GM18526 (cell line): ENCODE results near the gene AZU1.

Experiments used
- POLR2A ChIP-seq: IDR thresholded peaks from 3 replicates; pipeline ENCODE4 v1.6.1; 2011; ENCODE audit not compliant: insufficient read length; ENCODE audit errors: extremely low read depth

Gene AZU1

GRCh38 chr19:827710-828321, at the start of gene AZU1:
Gene AZU1, plus strand, starts transcription at chr19:827837. Its CDS starts 10 bp downstream, at chr19:827847.
- TF ChIP-seq POLR2A = no peak

DNA sequence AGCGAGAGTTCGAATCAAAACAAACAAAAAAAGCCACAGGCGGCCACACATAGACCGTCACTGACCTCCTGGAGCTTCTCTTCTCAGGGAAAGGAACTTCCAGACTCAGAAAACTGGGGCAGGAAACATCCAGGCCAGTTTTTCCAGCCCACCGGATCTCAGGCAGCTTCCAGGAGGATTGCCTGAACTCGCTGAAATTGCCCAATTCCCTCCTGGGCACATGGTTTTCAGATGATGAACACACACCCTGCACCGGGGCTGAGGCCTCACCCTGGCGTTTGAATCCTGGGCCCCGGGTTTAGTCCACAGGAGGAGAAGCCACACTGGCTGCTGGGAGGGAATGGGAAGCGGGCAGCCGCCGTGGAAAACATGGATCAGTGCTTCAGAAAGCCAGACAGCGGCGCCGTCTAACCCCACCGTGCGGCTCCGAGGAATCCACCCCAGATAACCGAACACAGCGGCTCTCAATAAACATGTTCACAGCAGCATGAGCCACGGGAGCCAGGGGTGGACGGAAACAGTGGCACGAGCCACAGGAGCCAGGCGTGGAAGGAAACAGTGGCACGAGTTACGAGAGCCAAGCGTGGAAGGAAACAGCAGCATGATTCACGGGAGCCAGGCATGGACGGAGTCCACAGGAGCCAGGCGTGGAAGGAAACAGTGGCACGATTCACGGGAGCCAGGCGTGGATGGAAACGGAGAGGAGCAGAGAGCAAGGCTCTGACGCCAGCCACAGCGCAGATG, 48.6 kb upstream of the AZU1 start:
- TF ChIP-seq POLR2A = no peak

DNA sequence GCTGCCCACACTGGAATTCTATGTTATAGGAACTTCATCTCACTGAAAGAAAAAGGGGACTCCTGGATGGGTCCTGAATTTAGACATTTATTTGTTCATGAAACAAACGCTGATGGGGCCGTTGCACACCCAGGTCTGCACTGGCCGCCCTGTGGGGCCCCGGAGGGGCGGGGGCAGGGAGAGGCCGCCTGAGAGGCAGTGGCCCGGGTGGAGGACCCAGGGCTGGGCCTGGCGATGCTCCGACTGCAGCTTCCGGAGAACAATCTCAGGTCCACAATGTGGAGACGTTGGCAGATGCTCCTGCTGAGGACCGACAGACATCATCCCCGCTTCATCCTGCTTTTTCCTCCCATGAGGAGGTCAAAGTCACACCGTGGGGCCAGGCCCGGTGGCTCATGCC, 46.7 kb upstream of the AZU1 start:
- no peak for TF ChIP-seq POLR2A

DNA sequence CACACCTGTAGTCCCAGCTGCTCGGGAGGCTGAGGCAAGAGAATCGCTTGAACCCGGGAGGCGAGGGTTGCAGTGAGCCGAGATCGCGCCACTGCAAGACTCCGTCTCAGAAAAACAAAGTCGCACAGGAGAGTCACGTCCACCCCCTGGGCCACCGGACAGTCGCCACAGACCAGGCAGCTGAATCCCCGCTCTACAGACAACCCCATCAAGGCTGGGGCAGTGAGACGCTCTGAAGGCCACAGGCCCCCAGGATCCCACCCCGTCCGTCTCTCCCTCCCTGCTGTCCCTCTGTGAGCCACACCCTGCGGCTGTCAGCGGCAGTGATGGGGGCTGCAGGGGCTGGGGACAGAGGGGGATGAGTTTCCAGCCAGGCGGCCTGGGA, 45.8 kb upstream of the AZU1 start:
- no peak for TF ChIP-seq POLR2A

GRCh38 chr19:782185-782877, 45.3 kb upstream of the AZU1 start:
- no peak for TF ChIP-seq POLR2A

DNA sequence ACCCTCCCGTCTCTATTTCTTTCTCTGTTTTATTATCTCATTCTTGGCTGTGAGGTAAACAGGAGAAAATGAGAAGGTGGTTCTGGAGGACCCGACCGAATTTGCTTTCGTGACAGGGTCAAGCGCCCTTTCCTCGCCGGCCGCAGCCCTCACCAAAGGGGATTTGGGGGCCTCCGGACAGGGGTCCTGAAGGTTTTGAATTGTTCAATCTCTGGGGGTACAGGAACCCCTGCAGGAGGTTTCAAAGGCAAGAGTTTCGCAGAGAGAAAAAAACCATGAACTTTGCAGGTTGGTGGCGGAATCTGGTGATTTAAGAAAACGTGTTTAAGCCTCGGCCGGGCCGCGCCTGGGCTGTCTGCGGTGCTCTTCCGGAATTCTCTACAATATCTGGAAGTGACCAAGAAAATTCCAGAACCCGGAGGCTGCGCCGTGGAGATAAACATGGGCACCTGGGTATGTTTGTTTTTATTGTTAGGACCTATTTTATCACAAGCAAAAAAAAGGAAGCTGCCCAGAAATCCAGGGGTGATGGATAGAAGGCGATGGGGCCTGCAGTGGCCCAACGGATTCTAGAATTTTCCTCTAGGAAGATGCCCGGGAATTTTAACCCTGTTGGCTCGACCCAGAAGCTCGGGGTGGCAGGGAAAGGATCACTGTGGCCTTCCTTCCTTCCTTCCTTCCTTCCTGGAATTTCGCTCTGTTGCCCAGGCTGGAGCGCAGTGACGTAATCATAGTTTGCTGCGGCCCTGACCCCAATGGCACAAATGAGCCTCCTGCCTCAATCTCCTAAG, 44.6 kb upstream of the AZU1 start:
- no peak for TF ChIP-seq POLR2A

GRCh38 chr19:784541-784940, 43.1 kb upstream of the AZU1 start:
- no peak for TF ChIP-seq POLR2A

GRCh38 chr19:787536-787935, 40.1 kb upstream of the AZU1 start:
- TF ChIP-seq POLR2A = no peak

GRCh38 chr19:788686-788982, 39.0 kb upstream of the AZU1 start:
- TF ChIP-seq POLR2A = no peak

- no peak for TF ChIP-seq POLR2A
These were observed 38.5 kb upstream of the AZU1 start for GRCh38 chr19:788983-789700.

DNA sequence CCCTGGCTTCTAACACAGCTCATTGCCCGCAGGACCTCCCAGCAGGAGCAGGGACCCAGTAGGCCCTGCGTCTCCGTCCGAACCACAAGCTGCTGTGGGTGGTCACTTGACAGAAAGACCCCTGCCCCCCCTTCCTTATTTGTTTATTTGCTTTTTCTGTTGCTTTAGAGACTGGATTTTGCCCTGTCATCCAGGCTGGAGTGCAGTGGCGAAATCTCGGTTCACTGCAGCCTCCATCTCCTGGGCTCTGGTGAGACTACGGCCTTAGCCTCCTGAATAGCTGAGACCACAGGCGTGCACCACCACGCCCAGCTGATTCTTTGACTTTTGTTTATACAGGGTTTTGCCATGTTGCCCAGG, 38.0 kb upstream of the AZU1 start:
- TF ChIP-seq POLR2A = no peak

GRCh38 chr19:791007-791566, 36.5 kb upstream of the AZU1 start:
- TF ChIP-seq POLR2A = no peak

DNA sequence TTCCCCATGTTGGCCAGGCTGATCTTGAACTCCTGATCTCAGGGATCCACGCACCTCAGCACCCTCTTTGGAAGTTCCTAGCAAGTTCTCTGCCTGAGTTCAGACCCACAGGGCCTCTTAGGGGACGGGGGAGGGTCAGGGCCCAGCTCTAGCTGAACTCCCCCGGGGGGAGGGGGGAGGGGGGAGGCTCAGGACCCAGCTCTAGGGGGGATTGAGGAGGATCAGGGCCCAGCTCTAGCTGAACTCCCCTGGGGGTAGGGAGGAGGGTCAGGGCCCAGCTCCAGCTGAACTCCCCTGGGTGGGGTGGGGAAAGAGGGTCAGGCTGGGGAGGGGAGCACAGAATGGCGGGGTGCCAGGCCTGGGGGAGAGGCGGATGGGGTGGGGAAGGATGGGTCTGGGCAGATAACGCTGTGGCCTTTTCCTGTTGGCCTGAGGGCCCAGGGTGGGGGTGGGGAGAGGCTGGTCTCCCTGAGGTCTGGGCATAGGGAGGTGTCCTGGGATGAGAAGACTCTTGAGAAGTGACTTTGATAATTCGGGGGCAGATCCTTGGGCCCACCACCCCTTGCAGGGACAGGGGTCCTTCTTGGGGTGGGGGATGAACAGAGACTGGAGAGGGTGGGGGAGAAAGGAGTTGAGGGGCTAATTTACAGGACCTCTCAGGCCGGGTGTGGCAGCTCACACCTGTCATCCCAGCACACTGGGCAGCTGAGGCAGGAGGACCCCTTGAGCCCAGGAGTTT, 35.9 kb upstream of the AZU1 start:
- TF ChIP-seq POLR2A = no peak

GRCh38 chr19:792306-792885, 35.2 kb upstream of the AZU1 start:
- TF ChIP-seq POLR2A = no peak

- TF ChIP-seq POLR2A = no peak
These were observed 33.8 kb upstream of the AZU1 start for GRCh38 chr19:793806-794205.
